Limb (tissue), 2 donors: ENCODE results near the gene GFI1B.
"Not testable (repeated sequence)": the region's sequence is repeated elsewhere in the genome, so short reads cannot be mapped to it uniquely, and the experiment has no call there.

ENCODE experiments used
- DNase-seq, 2 donors: peaks; one replicate each; pipeline ENCODE4 v3.0.0-alpha.2; 2016; ENCODE audit errors: extremely low spot score in 2 of 2

The GFI1B gene

GRCh38 chr9:132990781-132991180 lies 12.3 kb downstream of the GFI1B start:
- no peak for DNase-seq

GRCh38 chr9:132991351-132992300 lies 13.1 kb downstream of the GFI1B start:
- no peak for DNase-seq

- DNase-seq, result no peak
These were observed 15.0 kb downstream of the GFI1B start for GRCh38 chr9:132993511-132993939.

GRCh38 chr9:132994410-132995120 lies 16.1 kb downstream of the GFI1B start:
- no peak for DNase-seq

- DNase-seq, result no peak
These were observed 16.6 kb downstream of the GFI1B start for GRCh38 chr9:132995121-132995420.

- no peak for DNase-seq
These were observed 17.4 kb downstream of the GFI1B start for GRCh38 chr9:132995879-132996278.

GRCh38 chr9:132996526-132996925 lies 18.0 kb downstream of the GFI1B start:
- DNase-seq, result no peak

GRCh38 chr9:132997591-132997990 lies 19.1 kb downstream of the GFI1B start:
- DNase-seq, result no peak

GRCh38 chr9:132998221-132998620 lies 19.7 kb downstream of the GFI1B start:
- DNase-seq, result not testable (repeated sequence)

GRCh38 chr9:132998831-132999635 lies 20.5 kb downstream of the GFI1B start:
- no peak for DNase-seq

GRCh38 chr9:133002147-133003070 lies 23.9 kb downstream of the GFI1B start:
- DNase-seq, result no peak

- no peak for DNase-seq
These were observed 24.6 kb downstream of the GFI1B start for GRCh38 chr9:133003071-133003461.

GRCh38 chr9:133003671-133004090 lies 25.2 kb downstream of the GFI1B start:
- DNase-seq, result no peak

- no peak for DNase-seq
These were observed 25.9 kb downstream of the GFI1B start for GRCh38 chr9:133004091-133004998.

- no peak for DNase-seq
These were observed 26.7 kb downstream of the GFI1B start for GRCh38 chr9:133004999-133005760.

- DNase-seq, result no peak
These were observed 27.5 kb downstream of the GFI1B start for GRCh38 chr9:133005957-133006356.

GRCh38 chr9:133006731-133007352 lies 28.3 kb downstream of the GFI1B start:
- DNase-seq, result no peak

- no peak for DNase-seq
These were observed 29.9 kb downstream of the GFI1B start for GRCh38 chr9:133008406-133008805.

- no peak for DNase-seq
These were observed 30.3 kb downstream of the GFI1B start for GRCh38 chr9:133008824-133009223.
